Neutrophil (primary cell): Measurements from ENCODE around the gene URGCP.

Experiments
- H3K27ac ChIP-seq: fragments of 200-600 bp; sonication (generic); 2 replicates; pipeline ENCODE4 v1.5.1; 2016; ENCODE audit warnings: mild to moderate bottlenecking, moderate library complexity
- H3K27me3 ChIP-seq: fragments of 200-600 bp; sonication (generic); 2 replicates; pipeline ENCODE4 v1.6.0; 2016; ENCODE audit warnings: mild to moderate bottlenecking
- H3K36me3 ChIP-seq: fragments of 200-600 bp; sonication (generic); 2 replicates; pipeline ENCODE4 v1.5.1; 2017
- H3K4me1 ChIP-seq, 2 experiments: fragments of 200-600 bp in 1 of 2; sonication (generic) in 1 of 2; 1 replicate in 1 of 2; 2 replicates in 1 of 2; pipeline versions ENCODE4 v1.5.1 to v1.6.1; 2013 to 2016; ENCODE audit warnings: low read depth in 1 of 2, low read length in 1 of 2, mild to moderate bottlenecking in 1 of 2, moderate library complexity in 1 of 2; ENCODE audit not compliant: control insufficient read depth in 1 of 2, insufficient read depth in 1 of 2
- H3K4me3 ChIP-seq, 2 experiments: fragments of 200-600 bp in 1 of 2; sonication (generic) in 1 of 2; 1 replicate in 1 of 2; 2 replicates in 1 of 2; pipeline ENCODE4 v1.5.1; 2013 to 2016; ENCODE audit warnings: low read depth in 1 of 2, low read length in 1 of 2, mild to moderate bottlenecking in 1 of 2, moderate library complexity in 1 of 2
- H3K9me3 ChIP-seq: fragments of 200-600 bp; sonication (generic); 2 replicates; pipeline ENCODE4 v1.5.1; 2016
- TF ChIP-seq, protein P1 (sequence below): fragments of 200-600 bp; sonication (generic); IDR thresholded peaks from 2 replicates; pipeline ENCODE4 v1.5.1; 2016; ENCODE audit warnings: antibody characterized with exemption

The URGCP gene

GRCh38 chr7:43944286-43944685 lies 37.9 kb upstream of the URGCP start:
- Histone ChIP-seq H3K36me3 (no peaks in the 10 kb centered on the region), H3K27me3 (no peaks in the 10 kb centered on the region), H3K9me3 (no peaks in the 10 kb centered on the region), H3K4me1 (no peaks in the 10 kb centered on the region), H3K4me3 (no peak overlapping the region), H3K27ac (no peak overlapping the region)
- TF ChIP-seq, protein P1, sequence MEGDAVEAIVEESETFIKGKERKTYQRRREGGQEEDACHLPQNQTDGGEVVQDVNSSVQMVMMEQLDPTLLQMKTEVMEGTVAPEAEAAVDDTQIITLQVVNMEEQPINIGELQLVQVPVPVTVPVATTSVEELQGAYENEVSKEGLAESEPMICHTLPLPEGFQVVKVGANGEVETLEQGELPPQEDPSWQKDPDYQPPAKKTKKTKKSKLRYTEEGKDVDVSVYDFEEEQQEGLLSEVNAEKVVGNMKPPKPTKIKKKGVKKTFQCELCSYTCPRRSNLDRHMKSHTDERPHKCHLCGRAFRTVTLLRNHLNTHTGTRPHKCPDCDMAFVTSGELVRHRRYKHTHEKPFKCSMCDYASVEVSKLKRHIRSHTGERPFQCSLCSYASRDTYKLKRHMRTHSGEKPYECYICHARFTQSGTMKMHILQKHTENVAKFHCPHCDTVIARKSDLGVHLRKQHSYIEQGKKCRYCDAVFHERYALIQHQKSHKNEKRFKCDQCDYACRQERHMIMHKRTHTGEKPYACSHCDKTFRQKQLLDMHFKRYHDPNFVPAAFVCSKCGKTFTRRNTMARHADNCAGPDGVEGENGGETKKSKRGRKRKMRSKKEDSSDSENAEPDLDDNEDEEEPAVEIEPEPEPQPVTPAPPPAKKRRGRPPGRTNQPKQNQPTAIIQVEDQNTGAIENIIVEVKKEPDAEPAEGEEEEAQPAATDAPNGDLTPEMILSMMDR = no peak

DNA sequence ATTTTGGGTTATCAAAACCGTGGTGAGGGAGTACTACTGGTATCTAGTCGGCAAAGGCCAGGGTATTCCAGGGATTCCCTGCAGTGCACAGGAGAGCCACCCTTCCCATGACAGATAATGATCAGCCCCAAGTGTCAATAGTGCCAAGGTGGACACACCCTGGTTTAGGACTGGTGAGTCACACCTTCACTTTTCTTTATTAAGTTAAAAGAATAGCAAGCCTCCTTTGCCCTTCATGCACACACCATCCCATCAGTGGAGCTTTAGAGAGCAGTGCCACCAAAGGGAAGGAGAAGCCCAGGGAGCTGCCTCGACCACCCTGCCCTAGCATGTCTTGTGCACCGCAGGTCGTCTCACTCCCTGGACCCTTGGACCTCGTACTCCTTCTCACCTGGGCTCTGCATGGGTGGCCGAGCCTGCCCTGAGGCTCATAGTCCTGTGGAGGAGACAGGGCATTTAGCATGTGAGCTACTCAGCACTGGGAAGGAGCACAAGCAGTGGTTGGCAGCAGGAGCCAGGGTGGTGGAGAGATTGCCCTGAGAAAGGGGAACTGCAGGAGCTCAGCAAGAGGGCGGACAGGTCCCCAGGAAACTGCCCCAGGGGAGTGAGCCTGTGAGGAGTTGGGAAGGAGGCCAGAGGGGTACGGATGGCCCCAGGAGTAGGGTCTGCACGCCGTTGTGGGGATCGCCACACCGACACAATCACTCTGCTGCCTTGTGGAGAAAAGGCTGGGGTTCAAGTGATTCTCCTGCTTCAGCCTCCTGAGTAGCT lies 37.2 kb upstream of the URGCP start:
- H3K4me3 ChIP-seq = no peak overlapping the region
- H3K36me3 ChIP-seq = no peaks in the 10 kb centered on the region
- TF ChIP-seq, protein P1 = no peak
- no peaks in the 10 kb centered on the region for H3K4me1 ChIP-seq
- H3K9me3 ChIP-seq = no peaks in the 10 kb centered on the region
- no peaks in the 10 kb centered on the region for H3K27me3 ChIP-seq
- H3K27ac ChIP-seq = no peak overlapping the region

DNA sequence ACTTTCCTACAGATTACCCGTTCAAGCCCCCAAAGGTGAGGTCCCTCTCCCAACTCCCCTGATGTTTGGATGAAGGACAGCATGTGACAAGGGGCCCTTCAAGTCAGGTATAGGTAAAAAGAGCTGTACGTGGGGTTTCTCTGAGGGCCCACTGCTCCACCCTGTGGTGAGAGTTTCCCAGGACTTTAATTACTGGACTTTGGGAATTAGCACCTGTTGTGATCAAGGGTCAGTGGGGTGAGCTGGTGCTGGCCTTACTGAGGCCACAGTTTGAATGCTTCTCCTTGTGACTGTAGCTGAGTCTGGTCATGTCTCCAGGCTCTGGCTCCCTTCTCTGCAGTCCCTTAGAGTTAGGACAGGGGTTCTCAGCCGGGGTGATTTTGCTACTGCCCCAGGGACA lies 36.6 kb upstream of the URGCP start:
- Histone ChIP-seq H3K36me3 (no peaks in the 10 kb centered on the region), H3K4me1 (no peaks in the 10 kb centered on the region), H3K27me3 (no peaks in the 10 kb centered on the region), H3K27ac (no peak overlapping the region), H3K4me3 (no peak overlapping the region), H3K9me3 (no peaks in the 10 kb centered on the region)
- TF ChIP-seq, protein P1 = no peak

- H3K4me3 ChIP-seq = no peak overlapping the region
- TF ChIP-seq, protein P1 = no peak
- no peaks in the 10 kb centered on the region for H3K4me1 ChIP-seq
- H3K36me3 ChIP-seq = no peaks in the 10 kb centered on the region
- no peaks in the 10 kb centered on the region for H3K27me3 ChIP-seq
- H3K27ac ChIP-seq = no peak overlapping the region
- no peaks in the 10 kb centered on the region for H3K9me3 ChIP-seq
Measured at GRCh38 chr7:43942250-43942649, 35.9 kb upstream of the URGCP start.

- Histone ChIP-seq H3K9me3 (no peaks in the 10 kb centered on the region), H3K4me1 (no peaks in the 10 kb centered on the region)
- TF ChIP-seq, protein P1 = no peak
Measured at GRCh38 chr7:43938892-43939482, 32.6 kb upstream of the URGCP start.

More at GRCh38 chr7:43938892-43939482, 32.6 kb upstream of the URGCP start:
- Histone ChIP-seq H3K36me3 (no peaks in the 10 kb centered on the region), H3K27me3 (no peaks in the 10 kb centered on the region), H3K4me3 (no peak overlapping the region), H3K27ac (no peak overlapping the region)
